Neural cell (in vitro differentiated cells): Measurements from ENCODE around the gene ITGAE. TPM values are rescaled to one million over a fixed set of nuclear protein-coding genes. Genes with fewer than 3 reads are reported as not detected.

Source experiments
- H2AFZ ChIP-seq: fragments of 200-600, 300-800 bp; sonication (generic), shearing (Covaris generic); 2 replicates; pipeline ENCODE4 v1.6.0; 2014; ENCODE audit warnings: low read depth, mild to moderate bottlenecking, antibody characterized with exemption, low read length, moderate library complexity
- H3F3A ChIP-seq: fragments of 200-600 bp; shearing (Covaris generic); 2 replicates; pipeline ENCODE4 v1.6.1; 2016; ENCODE audit warnings: mild to moderate bottlenecking, moderate library complexity, mixed read lengths, antibody characterized with exemption, low read length; ENCODE audit not compliant: insufficient read depth, poor library complexity, severe bottlenecking
- H3K27ac ChIP-seq: fragments of 200-600, 300-800 bp; sonication (generic), shearing (Covaris generic); 2 replicates; pipeline ENCODE4 v1.5.1; 2014; ENCODE audit warnings: mild to moderate bottlenecking, low read length, moderate library complexity
- H3K27me3 ChIP-seq: fragments of 300-800, 200-600 bp; sonication (generic), shearing (Covaris generic); 2 replicates; pipeline ENCODE4 v1.6.0; 2014; ENCODE audit warnings: mild to moderate bottlenecking, low read depth, low read length, moderate library complexity; ENCODE audit not compliant: insufficient read depth
- H3K36me3 ChIP-seq: fragments of 300-800, 200-600 bp; sonication (generic), shearing (Covaris generic); 2 replicates; pipeline ENCODE4 v1.5.1; 2014; ENCODE audit warnings: mild to moderate bottlenecking, antibody characterized with exemption, low read length, moderate library complexity; ENCODE audit not compliant: insufficient read depth
- H3K4me2 ChIP-seq: fragments of 300-800, 200-600 bp; sonication (generic), shearing (Covaris generic); 2 replicates; pipeline ENCODE4 v1.6.0; 2014; ENCODE audit warnings: mild to moderate bottlenecking, low read length
- H3K4me3 ChIP-seq: fragments of 300-800, 200-600 bp; sonication (generic), shearing (Covaris generic); 2 replicates; pipeline ENCODE4 v1.5.1; 2014; ENCODE audit warnings: mild to moderate bottlenecking, low read length, moderate library complexity
- H3K79me2 ChIP-seq: fragments of 200-600 bp; shearing (Covaris generic); replicated peaks from 2 replicates; pipeline ENCODE4 v1.6.0; 2014; ENCODE audit warnings: mild to moderate bottlenecking, low read length, moderate library complexity; ENCODE audit not compliant: insufficient read depth
- H3K9ac ChIP-seq: fragments of 300-800, 200-600 bp; sonication (generic), shearing (Covaris generic); 2 replicates; pipeline ENCODE4 v1.6.1; 2016; ENCODE audit warnings: mild to moderate bottlenecking, low read length, mixed read lengths
- H3K9me2 ChIP-seq: fragments of 200-600 bp; shearing (Covaris generic); 2 replicates; pipeline ENCODE4 v1.6.1; 2016; ENCODE audit warnings: mild to moderate bottlenecking, low read length, mixed read lengths; ENCODE audit not compliant: insufficient read depth
- H3K9me3 ChIP-seq: fragments of 200-600, 300-800 bp; sonication (generic), shearing (Covaris generic); 2 replicates; pipeline ENCODE4 v1.6.1; 2016; ENCODE audit warnings: mild to moderate bottlenecking, mixed run types, low read length, moderate library complexity, mixed read lengths
- H4K20me1 ChIP-seq: fragments of 200-600 bp; shearing (Covaris generic); 2 replicates; pipeline ENCODE4 v1.6.1; 2016; ENCODE audit warnings: mild to moderate bottlenecking, mixed run types; ENCODE audit not compliant: insufficient read depth
- CTCF ChIP-seq: fragments of 450-650 bp; IDR thresholded peaks from 2 replicates; pipeline ENCODE4 v1.5.1; 2014; ENCODE audit warnings: antibody characterized with exemption, mild to moderate bottlenecking, moderate library complexity; ENCODE audit not compliant: poor library complexity, severe bottlenecking
- EP300 ChIP-seq: fragments of 450-650 bp; conservative IDR thresholded peaks from 2 replicates; pipeline ENCODE4 v1.6.1; 2014; ENCODE audit warnings: antibody characterized with exemption, mild to moderate bottlenecking, moderate library complexity; ENCODE audit not compliant: poor library complexity, severe bottlenecking
- EZH2 ChIP-seq: fragments of 200-600, 300-800 bp; shearing (Covaris generic), sonication (generic); IDR thresholded peaks from 2 replicates; pipeline ENCODE4 v1.6.1; 2014; ENCODE audit warnings: antibody characterized with exemption, low read length, borderline replicate concordance, mild to moderate bottlenecking; ENCODE audit not compliant: insufficient read depth, poor library complexity, severe bottlenecking
- MXI1 ChIP-seq: fragments of 450-650 bp; conservative IDR thresholded peaks from 2 replicates; pipeline ENCODE4 v1.6.1; 2014; ENCODE audit warnings: antibody characterized with exemption, mild to moderate bottlenecking; ENCODE audit not compliant: poor library complexity, severe bottlenecking
- POLR2AphosphoS5 ChIP-seq: IDR thresholded peaks from 2 replicates; pipeline ENCODE4 v1.6.1; 2012
- RAD21 ChIP-seq: fragments of 450-650 bp; conservative IDR thresholded peaks from 2 replicates; pipeline ENCODE4 v1.6.1; 2014; ENCODE audit warnings: antibody characterized with exemption, mild to moderate bottlenecking, moderate library complexity
- SMC3 ChIP-seq: fragments of 450-650 bp; conservative IDR thresholded peaks from 2 replicates; pipeline ENCODE4 v1.6.1; 2014; ENCODE audit warnings: antibody characterized with exemption, mild to moderate bottlenecking, moderate library complexity; ENCODE audit not compliant: poor library complexity
- TAF1 ChIP-seq: IDR thresholded peaks from 2 replicates; pipeline ENCODE4 v1.6.1; 2012; ENCODE audit warnings: low read depth
- polyA plus RNA-seq: library from polyadenylated mRNA; depleted of rRNA; stranded (reverse); fragments of >200 nt; gene quantifications from 2 replicates; pipeline ENCODE4 v1.2.3, GENCODE V29; 2014
- TF ChIP-seq, protein P1 (sequence below): IDR thresholded peaks from 2 replicates; pipeline ENCODE4 v1.6.1; 2012; ENCODE audit warnings: borderline replicate concordance

Gene ITGAE
- polyA plus RNA-seq, 1 donor from 2014 or later = 169 TPM

GRCh38 chr17:3685174-3685573 is 115.8 kb downstream of the ITGAE start:
- H3K4me3 ChIP-seq = no peak overlapping the region
- no peak overlapping the region for H2AFZ ChIP-seq
- no peaks in the 10 kb centered on the region for H3K79me2 ChIP-seq
- H3K9me2 ChIP-seq = no peaks in the 10 kb centered on the region
- H3K27ac ChIP-seq = no peak overlapping the region
- H3K4me2 ChIP-seq = no peak overlapping the region
- H3F3A ChIP-seq = no peaks in the 10 kb centered on the region
- H3K27me3 ChIP-seq = no peaks in the 10 kb centered on the region
- no peaks in the 10 kb centered on the region for H3K36me3 ChIP-seq
- H3K9me3 ChIP-seq = no peaks in the 10 kb centered on the region
- no peak for TF ChIP-seq MXI1
- TF ChIP-seq, protein P1, sequence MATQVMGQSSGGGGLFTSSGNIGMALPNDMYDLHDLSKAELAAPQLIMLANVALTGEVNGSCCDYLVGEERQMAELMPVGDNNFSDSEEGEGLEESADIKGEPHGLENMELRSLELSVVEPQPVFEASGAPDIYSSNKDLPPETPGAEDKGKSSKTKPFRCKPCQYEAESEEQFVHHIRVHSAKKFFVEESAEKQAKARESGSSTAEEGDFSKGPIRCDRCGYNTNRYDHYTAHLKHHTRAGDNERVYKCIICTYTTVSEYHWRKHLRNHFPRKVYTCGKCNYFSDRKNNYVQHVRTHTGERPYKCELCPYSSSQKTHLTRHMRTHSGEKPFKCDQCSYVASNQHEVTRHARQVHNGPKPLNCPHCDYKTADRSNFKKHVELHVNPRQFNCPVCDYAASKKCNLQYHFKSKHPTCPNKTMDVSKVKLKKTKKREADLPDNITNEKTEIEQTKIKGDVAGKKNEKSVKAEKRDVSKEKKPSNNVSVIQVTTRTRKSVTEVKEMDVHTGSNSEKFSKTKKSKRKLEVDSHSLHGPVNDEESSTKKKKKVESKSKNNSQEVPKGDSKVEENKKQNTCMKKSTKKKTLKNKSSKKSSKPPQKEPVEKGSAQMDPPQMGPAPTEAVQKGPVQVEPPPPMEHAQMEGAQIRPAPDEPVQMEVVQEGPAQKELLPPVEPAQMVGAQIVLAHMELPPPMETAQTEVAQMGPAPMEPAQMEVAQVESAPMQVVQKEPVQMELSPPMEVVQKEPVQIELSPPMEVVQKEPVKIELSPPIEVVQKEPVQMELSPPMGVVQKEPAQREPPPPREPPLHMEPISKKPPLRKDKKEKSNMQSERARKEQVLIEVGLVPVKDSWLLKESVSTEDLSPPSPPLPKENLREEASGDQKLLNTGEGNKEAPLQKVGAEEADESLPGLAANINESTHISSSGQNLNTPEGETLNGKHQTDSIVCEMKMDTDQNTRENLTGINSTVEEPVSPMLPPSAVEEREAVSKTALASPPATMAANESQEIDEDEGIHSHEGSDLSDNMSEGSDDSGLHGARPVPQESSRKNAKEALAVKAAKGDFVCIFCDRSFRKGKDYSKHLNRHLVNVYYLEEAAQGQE = no peak
- no peak for TF ChIP-seq SMC3
- no peak for TF ChIP-seq EZH2
- TF ChIP-seq POLR2AphosphoS5 = no peak
- TF ChIP-seq EP300 = no peak
- TF ChIP-seq RAD21 = no peak
- TF ChIP-seq TAF1 = no peak
- no peak for TF ChIP-seq CTCF
- H3K9ac ChIP-seq = no peak overlapping the region
- H4K20me1 ChIP-seq = no peaks in the 10 kb centered on the region

- H3K36me3 ChIP-seq = no peaks in the 10 kb centered on the region
- no peaks in the 10 kb centered on the region for H3F3A ChIP-seq
- H3K27ac ChIP-seq = no peak overlapping the region
- H3K4me2 ChIP-seq = no peak overlapping the region
- no peak overlapping the region for H3K4me3 ChIP-seq
- H3K27me3 ChIP-seq = no peaks in the 10 kb centered on the region
- H3K9me3 ChIP-seq = no peaks in the 10 kb centered on the region
- H4K20me1 ChIP-seq = no peaks in the 10 kb centered on the region
- no peaks in the 10 kb centered on the region for H3K79me2 ChIP-seq
- no peak for TF ChIP-seq RAD21
- TF ChIP-seq CTCF = no peak
- no peak for TF ChIP-seq MXI1
- TF ChIP-seq, protein P1 = no peak
- no peak for TF ChIP-seq TAF1
- TF ChIP-seq EZH2 = no peak
- TF ChIP-seq POLR2AphosphoS5 = no peak
- no peak for TF ChIP-seq EP300
- no peak for TF ChIP-seq SMC3
- H3K9me2 ChIP-seq = no peaks in the 10 kb centered on the region
- H3K9ac ChIP-seq = no peak overlapping the region
- H2AFZ ChIP-seq = no peak overlapping the region
Observed at GRCh38 chr17:3683054-3683511, 117.9 kb downstream of the ITGAE start.
